Lung (tissue), 12 donors: ENCODE measurements around the gene RHOB. TPM values are rescaled to one million over a fixed set of nuclear protein-coding genes. Genes with fewer than 3 reads are reported as not detected.

Source experiments
- ATAC-seq: fragments of 200-7000 bp; cut with Tn5 transposase; one replicate; pipeline ENCODE4 v1.9.1; 2020; ENCODE audit warnings: moderate number of reproducible peaks; ENCODE audit not compliant: insufficient read depth, low FRiP score
- DNase-seq, 3 donors: peaks; one replicate each; pipeline ENCODE4 v3.0.0-alpha.2; 2013 to 2017
- H3K27ac ChIP-seq, 2 donors: one replicate each; pipeline ENCODE4 v1.5.1; 2013; ENCODE audit warnings: mild to moderate bottlenecking in 2 of 2, moderate library complexity in 2 of 2, control low read depth in 1 of 2, inconsistent platforms in 1 of 2, low read depth in 1 of 2, low read length in 1 of 2
- H3K27me3 ChIP-seq, 3 donors: one replicate each; pipeline ENCODE4 v1.5.1; 2013; ENCODE audit warnings: low read length in 2 of 3; ENCODE audit not compliant: control insufficient read depth in 3 of 3, insufficient read depth in 3 of 3
- H3K36me3 ChIP-seq, 4 donors: one replicate each; pipeline ENCODE4 v1.5.1; 2013; ENCODE audit warnings: low read length in 4 of 4, mild to moderate bottlenecking in 1 of 4, moderate library complexity in 1 of 4; ENCODE audit not compliant: control insufficient read depth in 4 of 4, insufficient read depth in 4 of 4
- H3K4me1 ChIP-seq, 5 donors: one replicate each; pipeline ENCODE4 v1.5.1; 2013; ENCODE audit warnings: low read length in 5 of 5, mild to moderate bottlenecking in 2 of 5, moderate library complexity in 1 of 5; ENCODE audit not compliant: control insufficient read depth in 5 of 5, insufficient read depth in 5 of 5
- H3K4me3 ChIP-seq: one replicate; pipeline ENCODE4 v1.5.1; 2013; ENCODE audit warnings: mild to moderate bottlenecking, control low read depth, moderate library complexity
- H3K9ac ChIP-seq, 2 donors: one replicate each; pipeline ENCODE4 v1.5.1; 2013; ENCODE audit warnings: low read length in 2 of 2, control low read depth in 1 of 2; ENCODE audit not compliant: insufficient read depth in 1 of 2
- H3K9me3 ChIP-seq, 4 donors: one replicate each; pipeline ENCODE4 v1.5.1; 2013; ENCODE audit warnings: low read length in 3 of 4, mild to moderate bottlenecking in 1 of 4, moderate library complexity in 1 of 4; ENCODE audit not compliant: control insufficient read depth in 4 of 4, insufficient read depth in 3 of 4
- WGBS, 2 donors: extraction: QIAGEN DNeasy Blood & Tissue Kit; methylation state at CpG; one replicate each; pipeline ENCODE4 v1.1.7; 2013; 5-methylcytosine and 5-hydroxymethylcytosine counted together
- polyA plus RNA-seq, 2 donors: library from polyadenylated mRNA; stranded (reverse); fragments of 200-250 nt; gene quantifications; one replicate each; pipeline ENCODE4 v1.2.1, GENCODE V29; 2013
- total RNA-seq, 2 donors: library from RNA; depleted of rRNA in 1 of 2; stranded (reverse); fragments of >200 nt in 1 of 2; gene quantifications; one replicate each; pipeline ENCODE4 v1.2.1, GENCODE V29; 2014 to 2021
- TF ChIP-seq, protein P1 (sequence below): IDR thresholded peaks from 2 replicates; pipeline ENCODE4 v1.5.1; 2012; ENCODE audit warnings: mild to moderate bottlenecking; ENCODE audit errors: control extremely low read depth, extremely low read depth
- donor health status: control.
- donor health status: control.
- donor health status: Bipolar disorder and iron deficiency.
- donor health status: healthy.
- donor health status: DM: yes; HTN: yes; CAD: no.

The RHOB gene
- total and polyA plus RNA-seq, 4 donors = 93.2 to 354 (median 249) TPM

DNA sequence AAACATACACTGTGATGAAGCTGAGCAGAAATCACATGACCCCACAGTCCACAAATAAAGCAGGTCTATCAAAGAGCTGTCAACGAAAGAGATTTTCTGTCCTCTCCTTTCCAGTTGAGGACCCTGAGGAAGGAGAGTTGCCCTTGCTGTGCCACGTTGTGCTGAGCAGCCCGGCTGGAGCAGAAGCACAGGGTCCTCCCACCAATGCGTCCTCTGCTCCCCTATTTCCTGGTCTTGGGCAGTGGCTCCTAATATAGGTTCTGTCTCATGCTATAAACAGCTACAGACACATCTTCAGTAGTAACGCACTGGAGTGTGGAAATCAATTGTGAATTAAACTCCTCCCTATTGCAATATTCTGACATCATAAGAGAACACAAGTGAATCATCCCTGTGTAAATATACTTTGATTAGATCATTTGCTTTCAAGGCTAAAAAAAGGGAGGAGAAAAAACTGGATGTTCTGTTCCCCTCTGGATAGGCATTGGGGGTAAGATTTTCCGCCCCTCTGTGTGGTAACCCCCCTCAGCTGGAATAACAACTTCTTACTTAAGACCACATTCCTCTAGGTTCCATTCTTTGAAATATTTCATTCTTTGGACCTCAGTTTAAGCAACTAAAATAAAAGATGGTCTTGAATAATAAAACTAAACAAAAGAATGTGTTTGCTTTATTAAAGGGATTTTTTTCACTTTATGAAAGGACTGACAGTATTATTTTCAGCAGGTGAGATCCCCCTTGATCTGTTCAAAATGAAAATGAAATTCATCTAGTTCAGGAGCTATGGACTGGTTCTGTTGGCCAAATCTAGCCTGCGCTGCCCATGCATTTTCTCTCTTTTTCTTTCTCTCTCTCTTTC lies 8.3 kb upstream of the RHOB start:
- H3K4me1 ChIP-seq = peaks cover 0 to 6% (median 3%) of the 10 kb centered on the region in 5 donors
- H3K27ac ChIP-seq = peak overlapping the region in 1 of 2 donors; percentile 60
- ATAC-seq (peak; percentile 65), DNase-seq (no peak)
- no peak overlapping the region for H3K9ac ChIP-seq
- TF ChIP-seq, protein P1, sequence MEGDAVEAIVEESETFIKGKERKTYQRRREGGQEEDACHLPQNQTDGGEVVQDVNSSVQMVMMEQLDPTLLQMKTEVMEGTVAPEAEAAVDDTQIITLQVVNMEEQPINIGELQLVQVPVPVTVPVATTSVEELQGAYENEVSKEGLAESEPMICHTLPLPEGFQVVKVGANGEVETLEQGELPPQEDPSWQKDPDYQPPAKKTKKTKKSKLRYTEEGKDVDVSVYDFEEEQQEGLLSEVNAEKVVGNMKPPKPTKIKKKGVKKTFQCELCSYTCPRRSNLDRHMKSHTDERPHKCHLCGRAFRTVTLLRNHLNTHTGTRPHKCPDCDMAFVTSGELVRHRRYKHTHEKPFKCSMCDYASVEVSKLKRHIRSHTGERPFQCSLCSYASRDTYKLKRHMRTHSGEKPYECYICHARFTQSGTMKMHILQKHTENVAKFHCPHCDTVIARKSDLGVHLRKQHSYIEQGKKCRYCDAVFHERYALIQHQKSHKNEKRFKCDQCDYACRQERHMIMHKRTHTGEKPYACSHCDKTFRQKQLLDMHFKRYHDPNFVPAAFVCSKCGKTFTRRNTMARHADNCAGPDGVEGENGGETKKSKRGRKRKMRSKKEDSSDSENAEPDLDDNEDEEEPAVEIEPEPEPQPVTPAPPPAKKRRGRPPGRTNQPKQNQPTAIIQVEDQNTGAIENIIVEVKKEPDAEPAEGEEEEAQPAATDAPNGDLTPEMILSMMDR = no peak
- H3K4me3 ChIP-seq = no peak overlapping the region
- H3K9me3 ChIP-seq = no peaks in the 10 kb centered on the region
- no peaks in the 10 kb centered on the region for H3K36me3 ChIP-seq
- 42 to 45% methylated on average over 7 of the region's 7 CpGs for WGBS, 2 donors
- H3K27me3 ChIP-seq = no peaks in the 10 kb centered on the region

DNA sequence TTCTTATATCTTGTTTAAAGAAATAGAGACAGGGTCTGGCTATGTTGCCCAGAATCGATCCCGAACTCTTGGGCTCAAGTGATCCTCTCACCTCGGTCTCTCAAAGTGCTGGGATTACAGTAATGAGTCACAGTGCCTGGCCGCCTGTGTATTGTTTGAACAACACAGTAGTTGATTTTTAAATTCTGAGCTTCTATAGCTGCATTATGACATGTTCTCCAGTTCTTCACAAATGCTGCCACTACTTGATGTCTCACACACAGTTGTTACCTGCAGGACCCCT lies 7.7 kb upstream of the RHOB start:
- peak; percentile 36 for ATAC-seq
- DNase-seq = no peak

DNA sequence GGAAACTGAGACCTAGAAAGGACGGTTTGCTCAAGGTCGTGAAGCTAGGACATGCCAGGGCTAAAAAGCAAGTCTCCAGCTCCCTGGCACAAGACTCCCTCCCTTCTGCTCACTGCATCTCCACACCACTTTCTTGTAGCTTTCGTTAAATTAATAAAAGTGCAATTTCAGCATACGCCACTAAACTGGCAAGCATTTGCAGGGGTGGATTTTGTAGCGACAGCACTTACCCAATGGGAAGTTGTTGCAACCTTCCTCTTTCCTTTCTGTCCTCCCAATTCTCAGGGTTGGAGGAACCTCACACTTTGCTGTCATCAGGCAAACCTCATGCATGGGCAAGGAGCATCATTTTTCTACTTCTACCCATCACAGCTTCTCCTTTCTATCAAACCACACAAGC lies 7.4 kb upstream of the RHOB start:
- Histone ChIP-seq H3K27me3 (no peaks in the 10 kb centered on the region), H3K9ac (no peak overlapping the region), H3K4me1 (peaks cover 0 to 10% (median 4%) of the 10 kb centered on the region in 5 donors), H3K27ac (peak overlapping the region in 1 of 2 donors; percentile 40), H3K4me3 (no peak overlapping the region), H3K36me3 (no peaks in the 10 kb centered on the region), H3K9me3 (no peaks in the 10 kb centered on the region)
- WGBS, 2 donors = 36 to 71% methylated on average over 5 of the region's 5 CpGs
- ATAC-seq (peak; percentile 13), DNase-seq (peak in 1 of 3 donors; percentile 31)
- TF ChIP-seq, protein P1 = no peak

More for the DNA sequence above, 7.7 kb upstream of the RHOB start:
- peaks cover 0 to 9% (median 5%) of the 10 kb centered on the region in 5 donors for H3K4me1 ChIP-seq
- no peaks in the 10 kb centered on the region for H3K9me3 ChIP-seq
- H3K27me3 ChIP-seq = no peaks in the 10 kb centered on the region
- H3K36me3 ChIP-seq = no peaks in the 10 kb centered on the region
- peak overlapping the region in 1 of 2 donors; percentile 40 for H3K27ac ChIP-seq
- WGBS, 2 donors = 72 to 75% methylated on average over 4 of the region's 4 CpGs
- H3K9ac ChIP-seq = no peak overlapping the region
- H3K4me3 ChIP-seq = no peak overlapping the region
- TF ChIP-seq, protein P1 = no peak
